NCI-H446 (cell line): ENCODE results near the gene SUSD5.
"Not testable (repeated sequence)": the region's sequence is repeated elsewhere in the genome, so short reads cannot be mapped to it uniquely, and the experiment has no call there.

Experiments
- DNase-seq, 2 experiments: peaks; one replicate each; lab custom pipeline; 2025; lab: John Stamatoyannopoulos, UW

SUSD5 gene

GRCh38 chr3:33115024-33115768 lies 103.4 kb downstream of the SUSD5 start:
- peak; percentile 21 to 63 for DNase-seq

- DNase-seq, result no peak
These were observed 104.0 kb downstream of the SUSD5 start for GRCh38 chr3:33114622-33115023.

GRCh38 chr3:33113772-33114621 lies 104.6 kb downstream of the SUSD5 start, which contains the start of gene CRTAP:
Gene CRTAP (plus strand): TSS chr3:33114014. CDS start chr3:33114078, 64 bp downstream.
- peak; percentile 65 to 91 for DNase-seq

- no peak for DNase-seq
These were observed 107.0 kb downstream of the SUSD5 start for GRCh38 chr3:33111581-33111980.

- DNase-seq, result not testable (repeated sequence)
These were observed 111.8 kb downstream of the SUSD5 start for GRCh38 chr3:33106854-33107253.

GRCh38 chr3:33105341-33105948 lies 113.2 kb downstream of the SUSD5 start:
- no peak for DNase-seq

- no peak for DNase-seq
These were observed 113.8 kb downstream of the SUSD5 start for GRCh38 chr3:33104803-33105202.

GRCh38 chr3:33103480-33103879 lies 115.1 kb downstream of the SUSD5 start:
- DNase-seq, result no peak

GRCh38 chr3:33103034-33103433 lies 115.6 kb downstream of the SUSD5 start:
- no peak for DNase-seq

GRCh38 chr3:33100229-33100628 lies 118.4 kb downstream of the SUSD5 start:
- no peak for DNase-seq
